SK-N-SH treated with all-trans-retinoic acid at 6 μM for 48 hours (cell line): ENCODE data around the gene SLC38A3.

Source experiments
- ATAC-seq: fragments of 200-7000 bp; cut with Tn5 transposase; 3 replicates; pipeline ENCODE4 v1.9.1; 2020; ENCODE audit warnings: mild to moderate bottlenecking, moderate library complexity
- ARNTL ChIP-seq: fragments of 450-650 bp; formaldehyde crosslinking; IDR thresholded peaks from 2 replicates; pipeline ENCODE4 v1.5.0; 2020; ENCODE audit warnings: low read depth, mild to moderate bottlenecking, moderate library complexity, borderline replicate concordance
- BACH2 ChIP-seq: fragments of 250-450 bp; sonication (Bioruptor Pico); IDR thresholded peaks from 2 replicates; pipeline ENCODE4 v1.9.0; 2021; ENCODE audit warnings: mild to moderate bottlenecking, borderline replicate concordance
- CREB5 ChIP-seq: fragments of 250-450 bp; sonication (Bioruptor Pico); IDR thresholded peaks from 2 replicates; pipeline ENCODE4 v1.5.1; 2020; ENCODE audit warnings: low read depth, mild to moderate bottlenecking, moderate library complexity
- CSDC2 ChIP-seq: fragments of 250-450 bp; sonication (Bioruptor Pico); IDR thresholded peaks from 2 replicates; pipeline ENCODE4 v1.5.0; 2020; ENCODE audit warnings: mild to moderate bottlenecking, moderate library complexity
- CSRNP3 ChIP-seq: fragments of 250-450 bp; sonication (Bioruptor Pico); IDR thresholded peaks from 2 replicates; pipeline ENCODE4 v1.5.1; 2021; ENCODE audit warnings: mild to moderate bottlenecking, moderate library complexity
- ESRRG ChIP-seq: fragments of 250-450 bp; sonication (Bioruptor Pico); IDR thresholded peaks from 2 replicates; pipeline ENCODE4 v1.6.1; 2021; ENCODE audit warnings: mild to moderate bottlenecking
- GLIS3 ChIP-seq: fragments of 250-450 bp; sonication (Bioruptor Pico); IDR thresholded peaks from 2 replicates; pipeline ENCODE4 v1.5.0; 2020; ENCODE audit warnings: mild to moderate bottlenecking, moderate library complexity
- ISL1 ChIP-seq: fragments of 250-450 bp; sonication (Bioruptor Pico); IDR thresholded peaks from 2 replicates; pipeline ENCODE4 v2.1.2; 2022; ENCODE audit warnings: mild to moderate bottlenecking, moderate library complexity
- PATZ1 ChIP-seq: fragments of 250-450 bp; sonication (Bioruptor Pico); IDR thresholded peaks from 2 replicates; pipeline ENCODE4 v1.8.0; 2020; ENCODE audit warnings: mild to moderate bottlenecking, moderate library complexity, borderline replicate concordance
- POU6F1 ChIP-seq: fragments of 250-450 bp; sonication (Bioruptor Pico); IDR thresholded peaks from 2 replicates; pipeline ENCODE4 v1.8.0; 2021; ENCODE audit warnings: low read depth, mild to moderate bottlenecking, moderate library complexity, borderline replicate concordance
- PPARA ChIP-seq: fragments of 250-450 bp; sonication (Bioruptor Pico); IDR thresholded peaks from 2 replicates; pipeline ENCODE4 v1.5.0; 2020; ENCODE audit warnings: mild to moderate bottlenecking, borderline replicate concordance
- RARB ChIP-seq: fragments of 250-450 bp; sonication (Bioruptor Pico); IDR thresholded peaks from 2 replicates; pipeline ENCODE4 v1.8.0; 2021; ENCODE audit warnings: mild to moderate bottlenecking, moderate library complexity
- TCF4 ChIP-seq: fragments of 250-450 bp; sonication (Bioruptor Pico); IDR thresholded peaks from 2 replicates; pipeline ENCODE4 v1.8.0; 2021; ENCODE audit warnings: mild to moderate bottlenecking, moderate library complexity, borderline replicate concordance
- TOX ChIP-seq: fragments of 250-450 bp; sonication (Bioruptor Pico); IDR thresholded peaks from 2 replicates; pipeline ENCODE4 v1.8.0; 2021; ENCODE audit warnings: mild to moderate bottlenecking, moderate library complexity, borderline replicate concordance
- TSHZ2 ChIP-seq: fragments of 250-450 bp; sonication (Bioruptor Pico); IDR thresholded peaks from 2 replicates; pipeline ENCODE4 v1.5.0; 2020; ENCODE audit warnings: mild to moderate bottlenecking, moderate library complexity
- ZC3H10 ChIP-seq: fragments of 250-450 bp; sonication (Bioruptor Pico); IDR thresholded peaks from 2 replicates; pipeline ENCODE4 v1.5.1; 2021; ENCODE audit warnings: mild to moderate bottlenecking, moderate library complexity
- ZFP3 ChIP-seq: fragments of 250-450 bp; sonication (Bioruptor Pico); IDR thresholded peaks from 2 replicates; pipeline ENCODE4 v1.5.0; 2020; ENCODE audit warnings: mild to moderate bottlenecking, moderate library complexity
- ZFP30 ChIP-seq: fragments of 450-650 bp; formaldehyde crosslinking; IDR thresholded peaks from 2 replicates; pipeline ENCODE4 v1.5.0; 2022; ENCODE audit warnings: mild to moderate bottlenecking, moderate library complexity
- ZNF565 ChIP-seq: fragments of 450-650 bp; formaldehyde crosslinking; conservative IDR thresholded peaks from 2 replicates; pipeline ENCODE4 v1.5.0; 2020; ENCODE audit warnings: low read depth, mild to moderate bottlenecking, moderate library complexity
- ZNF70 ChIP-seq: fragments of 450-650 bp; formaldehyde crosslinking; IDR thresholded peaks from 2 replicates; pipeline ENCODE4 v1.5.0; 2020; ENCODE audit warnings: mild to moderate bottlenecking, moderate library complexity
- ZNF8 ChIP-seq: fragments of 450-650 bp; formaldehyde crosslinking; IDR thresholded peaks from 2 replicates; pipeline ENCODE4 v1.5.0; 2020; ENCODE audit warnings: mild to moderate bottlenecking, moderate library complexity

The SLC38A3 gene

GRCh38 chr3:50158530-50159146, 46.4 kb upstream of the SLC38A3 start:
- ATAC-seq: no peak
- TF ChIP-seq RARB (CRISPR knock-in tag) (no peak), ZFP30 (no peak), ZC3H10 (no peak), TOX (CRISPR knock-in tag) (no peak), ZNF70 (CRISPR knock-in tag) (no peak), CSDC2 (no peak)

GRCh38 chr3:50160561-50160983, 44.5 kb upstream of the SLC38A3 start:
- TF ChIP-seq ARNTL (CRISPR knock-in tag) (no peak), RARB (CRISPR knock-in tag) (no peak), TOX (CRISPR knock-in tag) (no peak), ZNF70 (CRISPR knock-in tag) (no peak)
- no peak for ATAC-seq

- TF ChIP-seq ZNF565 (CRISPR knock-in tag) (no peak), PATZ1 (CRISPR knock-in tag) (no peak), GLIS3 (CRISPR knock-in tag) (no peak), ZNF70 (CRISPR knock-in tag) (no peak), POU6F1 (CRISPR knock-in tag) (no peak), TSHZ2 (CRISPR knock-in tag) (no peak), ZNF8 (CRISPR knock-in tag) (no peak), CREB5 (CRISPR knock-in tag) (no peak), CSDC2 (no peak), ISL1 (CRISPR knock-in tag) (no peak), ESRRG (no peak), TCF4 (CRISPR knock-in tag) (no peak)
- no peak for ATAC-seq
Measured at GRCh38 chr3:50161320-50161719, 43.8 kb upstream of the SLC38A3 start.

- no peak for ATAC-seq
- no peak for TF ChIP-seq TCF4 (CRISPR knock-in tag)
- no peak for TF ChIP-seq ESRRG
- TF ChIP-seq CREB5 (CRISPR knock-in tag): no peak
- TF ChIP-seq ZNF565 (CRISPR knock-in tag): no peak
- TF ChIP-seq TOX (CRISPR knock-in tag): no peak
- no peak for TF ChIP-seq ZFP3 (CRISPR knock-in tag)
- TF ChIP-seq ZNF8 (CRISPR knock-in tag): no peak
- no peak for TF ChIP-seq GLIS3 (CRISPR knock-in tag)
- TF ChIP-seq ZC3H10: no peak
- no peak for TF ChIP-seq PPARA (CRISPR knock-in tag)
- TF ChIP-seq ISL1 (CRISPR knock-in tag): no peak
- TF ChIP-seq POU6F1 (CRISPR knock-in tag): no peak
- TF ChIP-seq CSRNP3: no peak
- no peak for TF ChIP-seq CSDC2
- no peak for TF ChIP-seq ARNTL (CRISPR knock-in tag)
- no peak for TF ChIP-seq BACH2
Measured at GRCh38 chr3:50162034-50162883, 42.8 kb upstream of the SLC38A3 start.
